Stimulated activated naive CD8-positive, alpha-beta T cell treated with anti-CD3 and anti-CD28 coated beads, Interleukin-15, Interleukin-2, amounts not matched to agents 100 U/mL and 50 U/mL, for 24 hours (primary cell): ENCODE results near the gene MOCS2.

Source experiments
- ATAC-seq: fragments of 150-1000 bp; cut with Tn5 transposase; one replicate; pipeline ENCODE4 v1.10.0; 2021
- DNase-seq: peaks from one replicate; pipeline ENCODE4 v3.0.0; 2021

Gene MOCS2

DNA sequence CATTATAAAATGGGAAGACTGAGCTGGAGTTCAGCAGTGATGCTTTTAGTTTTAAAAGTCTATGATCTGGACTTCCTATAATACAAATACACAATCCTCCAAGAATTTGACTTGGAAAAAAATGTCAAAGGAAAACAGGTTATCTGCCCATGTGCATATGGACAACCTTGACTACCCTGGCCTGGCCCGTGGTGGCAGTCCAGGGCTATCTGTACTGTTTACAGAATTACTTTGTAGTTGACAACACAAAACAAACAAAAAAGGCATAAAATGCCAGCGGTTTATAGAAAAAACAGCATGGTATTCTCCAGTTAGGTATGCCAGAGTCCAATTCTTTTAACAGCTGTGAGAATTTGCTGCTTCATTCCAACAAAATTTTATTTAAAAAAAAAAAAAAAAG is 17.3 kb downstream of the MOCS2 start:
- no peak for DNase-seq
- ATAC-seq = no peak

DNA sequence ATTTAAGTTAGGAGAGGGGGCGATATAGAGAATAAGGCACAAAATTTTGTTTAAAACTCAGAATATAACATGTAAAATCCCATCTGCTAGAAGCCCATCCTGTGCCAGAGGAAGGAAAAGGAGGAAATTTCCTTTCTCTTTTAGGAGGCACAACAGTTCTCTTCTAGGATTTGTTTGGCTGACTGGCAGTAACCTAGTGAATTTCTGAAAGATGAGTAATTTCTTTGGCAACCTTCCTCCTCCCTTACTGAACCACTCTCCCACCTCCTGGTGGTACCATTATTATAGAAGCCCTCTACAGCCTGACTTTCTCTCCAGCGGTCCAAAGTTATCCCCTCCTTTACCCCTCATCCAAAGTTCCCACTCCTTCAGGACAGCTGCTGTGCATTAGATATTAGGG is 18.3 kb downstream of the MOCS2 start:
- ATAC-seq = no peak

DNA sequence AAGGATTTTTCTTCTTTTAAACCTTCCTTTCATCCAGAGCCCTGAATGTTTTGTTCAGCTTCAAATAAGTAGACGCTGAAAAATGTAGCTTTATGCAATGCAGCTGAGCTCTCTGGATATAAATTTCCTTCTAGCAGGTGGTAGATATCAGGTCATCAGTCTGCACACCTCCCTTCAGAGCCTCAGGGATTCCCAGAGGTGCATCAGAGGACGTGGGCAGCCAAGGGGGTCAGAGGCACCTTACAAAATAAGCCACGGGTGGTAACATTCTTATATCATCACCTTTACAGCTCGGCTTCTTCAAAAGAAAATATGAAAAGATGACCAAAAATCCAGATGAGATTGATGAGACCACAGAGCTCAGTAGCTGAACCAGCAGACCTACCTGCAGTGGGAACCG is 19.3 kb downstream of the MOCS2 start:
- DNase-seq = peak; percentile 19
- peak; percentile 58 for ATAC-seq

More for the DNA sequence above, 18.3 kb downstream of the MOCS2 start:
- no peak for DNase-seq

DNA sequence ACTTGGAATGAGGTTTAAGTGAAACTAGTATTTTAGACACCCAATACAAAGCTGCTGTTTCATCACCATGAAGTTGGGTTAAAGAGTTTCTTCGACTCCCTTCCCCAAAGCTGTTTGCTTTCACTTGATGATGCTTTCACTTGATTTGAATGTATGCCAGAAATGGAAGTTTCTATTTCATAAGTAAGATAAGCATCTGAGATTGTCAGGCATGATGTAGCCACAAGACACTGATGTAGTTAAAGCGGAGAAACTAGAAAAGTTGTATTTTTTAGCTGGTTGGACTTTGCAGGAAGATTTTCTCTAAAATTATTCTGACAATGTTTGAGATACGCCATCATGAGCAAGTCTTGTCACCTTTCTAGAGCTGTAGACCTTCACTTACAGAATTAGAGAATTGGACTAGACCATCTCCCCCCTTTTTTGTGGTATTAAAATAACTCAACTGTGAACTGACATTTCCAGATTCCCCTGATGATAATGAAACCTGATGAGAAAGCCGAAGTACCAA is 20.0 kb downstream of the MOCS2 start:
- ATAC-seq (peak; percentile 64), DNase-seq (no peak)

DNA sequence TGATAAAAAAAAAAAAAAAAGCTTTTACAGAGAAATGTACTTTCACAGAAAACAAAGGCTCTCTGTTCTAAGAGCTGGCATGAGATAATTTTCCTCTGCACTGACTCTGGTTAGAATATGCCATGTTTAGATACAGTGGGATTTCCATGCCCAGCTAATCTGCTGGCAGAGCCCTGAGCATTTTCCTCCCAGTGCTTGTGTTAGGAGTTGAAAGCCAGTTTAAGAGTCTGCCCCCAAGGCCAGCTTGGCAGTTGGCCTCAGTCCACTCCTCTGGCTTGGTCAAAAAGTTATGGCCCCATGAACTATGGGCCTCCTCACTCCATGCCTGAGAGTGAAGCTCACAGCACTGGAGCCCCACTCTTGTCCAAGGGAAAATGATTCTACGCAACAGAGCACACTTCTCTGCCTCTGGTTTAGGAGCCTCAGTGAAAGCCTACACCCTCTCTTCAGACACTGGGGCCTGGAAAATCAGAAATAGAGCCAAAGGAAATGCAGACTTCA is 21.9 kb downstream of the MOCS2 start:
- ATAC-seq (no peak), DNase-seq (no peak)

DNA sequence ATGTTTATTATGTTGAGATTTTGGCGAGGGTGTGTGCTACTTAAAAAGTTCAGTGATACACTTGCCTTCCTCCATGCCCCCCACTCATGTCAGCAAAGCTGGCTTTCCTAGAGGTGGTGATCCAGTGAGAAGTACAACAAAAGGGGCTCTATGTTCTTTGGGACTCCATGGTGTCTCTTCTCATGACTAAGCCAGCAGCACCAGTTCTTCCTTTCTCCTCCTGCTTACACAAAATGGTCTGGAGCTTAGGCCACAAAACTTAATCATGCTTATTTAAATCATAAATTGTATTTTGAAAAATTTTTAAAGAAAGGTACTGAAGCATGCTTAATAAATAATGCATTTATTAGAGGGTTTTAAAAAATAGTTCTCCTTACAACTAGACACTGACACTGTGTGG is 22.4 kb downstream of the MOCS2 start:
- ATAC-seq (no peak), DNase-seq (no peak)

DNA sequence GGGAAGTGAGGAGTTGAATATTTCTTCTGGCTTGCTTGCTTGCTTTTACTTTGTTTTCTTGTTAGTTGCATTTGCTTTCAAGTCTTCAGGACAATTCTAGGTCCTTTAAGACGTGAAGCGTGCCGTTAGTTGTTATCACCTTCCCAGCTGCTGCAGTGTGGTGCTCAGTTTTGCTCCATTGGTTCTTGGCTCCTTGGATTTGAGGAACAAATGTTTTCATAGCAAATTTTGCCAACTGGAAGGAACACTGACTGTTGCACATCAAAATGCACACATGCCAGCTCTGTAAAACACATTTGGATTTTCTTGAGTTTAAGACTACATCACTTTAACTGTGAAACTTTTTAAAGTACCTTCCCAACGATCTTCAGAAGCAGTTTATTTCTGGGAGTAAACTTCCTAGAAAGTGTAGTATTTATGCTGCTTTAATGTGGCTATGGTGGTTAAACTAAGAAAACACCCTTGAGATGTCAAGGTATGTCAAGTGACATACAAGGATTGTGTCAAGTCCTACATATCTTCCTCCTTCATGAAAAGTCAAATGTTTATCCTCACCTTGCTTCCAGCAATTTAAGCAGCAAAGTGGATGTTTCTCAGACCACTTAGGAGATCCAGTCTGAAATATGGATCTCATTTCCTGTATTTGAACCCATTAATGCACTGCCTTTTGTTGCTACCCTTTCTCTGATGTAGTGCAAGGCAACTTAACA is 24.9 kb downstream of the MOCS2 start:
- ATAC-seq = no peak
- no peak for DNase-seq

DNA sequence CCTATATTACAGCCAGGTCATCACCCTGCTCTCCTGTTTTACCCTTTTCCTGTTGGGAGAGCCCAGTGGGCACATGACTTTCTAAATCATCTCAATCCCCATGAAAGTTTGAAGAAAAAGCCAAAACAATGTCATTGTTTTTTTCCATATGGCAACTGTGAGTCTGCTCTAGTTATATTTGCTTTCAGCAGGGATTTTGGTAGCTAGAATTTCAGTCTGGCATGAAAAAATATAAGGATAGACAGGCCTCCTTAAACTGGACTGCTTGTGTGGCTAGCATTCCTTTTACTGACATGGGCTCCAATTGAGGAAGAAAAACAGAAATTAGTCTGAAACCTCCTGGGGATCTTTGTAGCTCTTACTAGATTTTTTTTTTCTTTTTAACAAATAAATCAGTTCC is 25.6 kb downstream of the MOCS2 start:
- DNase-seq (no peak), ATAC-seq (no peak)

DNA sequence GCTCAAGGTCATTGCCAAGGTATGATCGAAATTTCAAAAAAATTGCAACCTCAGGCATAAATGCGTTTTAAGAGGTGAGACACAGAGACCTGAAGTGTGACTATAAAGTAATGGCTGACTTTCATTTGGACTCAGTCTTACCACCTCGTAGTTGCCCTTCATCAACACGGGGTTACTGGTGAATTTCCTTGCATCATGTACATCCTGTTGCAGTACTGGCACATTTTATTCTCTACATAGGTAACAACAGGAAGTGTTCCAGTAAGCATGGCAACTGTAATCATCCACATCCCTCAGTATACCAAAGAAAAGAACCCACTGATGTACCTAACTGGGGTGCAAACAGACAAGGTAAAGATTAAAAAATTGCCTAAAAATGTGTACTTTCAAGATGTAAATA is 29.3 kb downstream of the MOCS2 start:
- DNase-seq (no peak), ATAC-seq (no peak)

DNA sequence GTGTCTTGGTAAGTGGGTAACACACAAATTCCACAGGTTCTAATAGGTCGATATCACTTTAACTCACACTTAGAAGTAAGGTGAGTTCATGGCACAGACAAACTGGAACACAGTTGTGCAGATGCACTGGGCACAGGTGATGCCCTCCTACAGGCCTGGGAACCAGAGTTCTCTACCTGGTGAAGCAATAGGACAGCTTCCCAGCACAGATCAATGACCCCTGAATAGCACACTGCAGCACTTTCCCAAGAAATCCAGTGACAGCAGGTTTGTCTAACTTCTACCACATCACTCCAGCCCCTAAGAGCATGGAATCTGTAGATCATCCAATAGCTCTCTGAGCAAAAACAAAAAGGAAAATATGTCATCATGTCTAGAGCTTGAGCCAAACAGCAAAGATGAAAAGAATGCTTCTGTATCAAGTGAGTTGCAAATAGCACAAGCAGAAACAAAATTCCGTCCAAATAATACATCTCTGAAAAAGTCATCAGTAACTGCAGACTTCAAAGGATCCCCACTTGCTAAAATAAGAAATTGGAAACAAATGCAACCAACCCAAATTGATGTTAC is 33.5 kb downstream of the MOCS2 start:
- DNase-seq (no peak), ATAC-seq (no peak)

DNA sequence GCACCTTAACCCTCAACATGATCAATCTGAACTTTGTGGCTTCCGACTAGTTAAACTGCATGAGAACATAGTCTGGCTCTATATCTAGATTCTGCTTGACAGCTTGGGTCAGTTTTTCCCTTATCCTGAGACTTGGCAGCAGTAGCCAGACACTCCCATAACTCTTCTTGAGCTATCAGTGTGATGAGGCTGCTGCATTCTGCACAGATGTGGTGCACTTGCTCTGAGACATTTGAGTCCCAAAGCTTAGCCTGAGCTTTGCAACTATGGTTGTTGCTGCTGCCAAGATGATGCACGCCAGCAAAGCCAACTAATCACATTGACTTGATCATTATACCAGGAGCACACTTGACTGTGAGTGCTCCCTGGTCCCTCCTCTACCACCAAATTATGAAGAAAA is 36.2 kb downstream of the MOCS2 start:
- no peak for ATAC-seq
- no peak for DNase-seq

DNA sequence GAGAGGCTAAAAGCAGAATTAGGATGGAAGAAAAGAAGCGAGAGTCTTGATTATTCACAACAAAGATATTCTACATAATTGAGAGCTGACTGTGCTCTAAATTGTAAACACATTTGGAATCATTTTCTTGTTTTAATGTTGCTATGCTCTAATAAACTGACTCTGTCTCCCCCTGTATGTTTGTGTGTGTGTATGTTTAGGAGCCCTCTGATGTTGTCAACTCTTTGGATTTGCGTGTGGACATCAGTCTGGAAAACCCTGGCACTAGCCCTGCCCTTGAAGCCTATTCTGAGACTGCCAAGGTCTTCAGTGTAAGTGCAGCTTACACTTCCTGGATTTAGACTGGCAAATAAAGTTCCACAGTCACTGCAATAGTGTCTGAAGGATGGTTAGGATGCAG is 37.8 kb downstream of the MOCS2 start:
- no peak for DNase-seq
- ATAC-seq = no peak

DNA sequence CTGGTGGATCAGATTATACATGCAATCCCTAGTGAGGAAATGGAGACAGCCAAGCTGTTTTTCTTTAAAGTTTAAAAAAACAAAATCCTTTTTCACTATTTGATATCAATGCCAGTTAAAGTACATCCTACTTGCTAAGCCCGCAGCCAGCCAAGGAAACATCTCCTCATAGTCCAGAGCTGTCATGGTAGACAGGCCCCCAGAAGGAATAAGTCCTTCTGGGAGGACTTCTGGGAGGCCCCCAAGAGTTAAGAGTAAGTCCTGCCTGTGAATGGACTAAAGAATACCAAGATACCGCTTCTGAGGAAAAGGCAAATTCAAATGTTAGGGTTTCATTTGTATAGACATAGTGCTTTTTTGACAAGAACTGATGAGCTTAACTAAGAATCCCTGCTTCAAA is 38.3 kb downstream of the MOCS2 start:
- DNase-seq = no peak
- no peak for ATAC-seq

DNA sequence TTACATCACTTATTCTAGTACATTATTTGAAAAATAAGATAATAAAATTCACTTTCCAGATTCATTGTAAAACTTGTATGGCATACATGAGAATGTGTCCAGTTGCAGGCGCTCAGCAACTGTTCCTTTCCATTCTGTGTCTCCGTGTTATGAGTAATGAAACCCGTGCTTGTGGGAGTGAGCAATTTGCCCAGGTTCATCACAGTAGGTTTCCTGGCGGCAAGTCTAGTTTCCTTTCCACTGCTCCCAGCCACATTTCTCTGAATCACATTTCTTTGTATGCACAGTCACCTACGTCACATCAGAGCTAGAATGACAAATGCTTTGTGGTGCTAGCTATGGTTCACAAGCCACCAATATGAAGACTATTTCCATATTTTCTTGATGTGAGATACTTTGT is 39.9 kb downstream of the MOCS2 start:
- DNase-seq = peak; percentile 61

DNA sequence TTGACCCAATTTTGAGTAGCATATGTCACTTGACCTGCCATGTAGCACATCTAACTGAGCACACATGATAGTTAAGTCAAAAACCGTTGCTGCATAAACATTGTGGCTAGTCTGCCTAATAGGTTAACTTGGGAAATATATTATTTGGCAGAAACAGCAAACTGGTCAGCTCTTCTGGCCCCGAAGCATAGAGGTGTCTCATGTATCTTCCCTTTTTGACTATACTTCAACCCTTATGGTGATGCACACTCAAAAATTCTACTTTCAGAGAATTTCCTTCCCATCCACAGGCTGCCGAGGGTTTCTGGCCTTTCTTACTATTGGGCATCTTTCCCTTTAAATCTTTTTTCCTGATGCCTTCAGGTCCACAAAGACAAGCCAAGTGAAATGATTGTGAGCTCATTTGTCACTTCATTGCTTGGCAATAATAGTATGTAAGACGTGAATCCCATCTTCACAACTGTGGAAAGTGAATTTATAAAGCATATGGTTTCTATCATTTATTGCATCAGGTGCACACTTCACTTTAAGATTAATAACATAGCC is 41.2 kb downstream of the MOCS2 start:
- ATAC-seq = no peak
- DNase-seq = no peak

More for the DNA sequence above, 39.9 kb downstream of the MOCS2 start:
- ATAC-seq = peak; percentile 99

DNA sequence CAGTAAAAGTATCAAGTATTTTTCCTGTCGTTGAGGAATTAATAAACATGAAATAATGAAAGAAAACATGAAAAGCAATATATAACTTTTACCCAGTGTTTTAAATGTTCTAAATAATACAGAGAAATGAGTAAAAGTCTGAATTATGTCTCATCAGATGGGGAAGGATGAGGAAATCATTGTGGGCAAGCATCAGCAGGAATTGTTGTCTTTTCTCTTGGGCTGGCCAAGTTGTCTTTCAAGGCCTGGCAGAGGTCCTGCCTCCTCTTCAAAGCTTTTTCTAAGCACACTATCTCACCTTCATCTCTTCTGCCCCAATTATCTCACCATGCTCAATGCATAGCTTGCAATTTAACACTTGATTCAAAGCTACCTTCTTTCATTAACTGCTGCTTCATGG is 41.9 kb downstream of the MOCS2 start:
- DNase-seq (no peak), ATAC-seq (no peak)

DNA sequence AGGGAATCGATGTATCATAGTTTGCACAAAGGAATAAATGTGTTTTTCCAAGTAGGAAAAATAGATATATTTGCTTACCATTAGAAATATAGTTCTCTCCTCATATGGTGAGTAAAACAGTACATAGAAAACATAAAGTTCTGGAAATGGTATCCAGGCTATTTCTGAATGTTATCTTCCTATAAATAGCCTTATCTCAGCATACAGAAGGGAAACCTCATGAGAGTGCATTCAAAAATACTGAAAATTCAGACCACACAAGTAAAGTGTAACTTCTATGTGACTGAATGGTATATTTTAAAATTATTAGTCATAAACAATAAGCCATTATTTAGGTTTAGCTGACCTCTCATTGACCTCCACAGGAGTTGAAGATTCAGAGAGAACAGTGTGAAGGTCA is 43.5 kb downstream of the MOCS2 start:
- DNase-seq (no peak), ATAC-seq (no peak)

DNA sequence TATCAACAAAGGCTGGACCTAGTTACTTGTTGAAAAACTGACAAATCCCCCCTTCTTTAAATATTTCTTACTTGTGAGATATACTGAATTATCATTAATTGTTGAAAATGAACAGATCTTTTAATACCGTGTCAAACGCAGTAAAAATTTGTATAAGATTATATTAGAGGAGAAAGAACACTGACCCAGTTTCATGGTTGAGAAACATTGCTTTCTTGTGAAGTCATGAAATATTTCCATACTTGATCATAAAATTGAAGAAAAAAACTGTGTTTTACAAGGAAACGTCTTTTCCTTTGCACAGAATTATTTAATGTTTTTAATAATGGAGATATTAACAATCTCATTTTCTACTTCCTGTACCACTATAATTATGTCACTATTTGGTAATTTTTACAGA is 45.8 kb downstream of the MOCS2 start:
- DNase-seq = no peak
- ATAC-seq = no peak

DNA sequence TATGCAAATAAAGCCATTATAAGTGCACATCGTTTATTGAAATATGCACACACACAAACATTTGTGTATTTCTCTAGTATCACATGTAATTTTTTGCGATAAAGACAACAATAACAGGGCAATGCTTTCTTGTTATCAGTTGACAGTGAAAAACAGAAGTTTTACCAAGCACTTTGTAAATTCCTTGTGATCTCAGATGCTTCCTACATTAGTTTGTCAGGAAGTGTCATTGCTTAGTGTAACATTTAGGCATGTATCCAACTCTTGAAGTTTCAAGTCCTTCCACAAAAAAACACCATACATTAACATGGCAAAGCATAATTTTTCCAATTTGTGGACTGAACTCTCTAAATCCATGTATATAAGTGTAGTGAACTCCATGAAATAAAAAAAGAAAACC is 46.4 kb downstream of the MOCS2 start:
- ATAC-seq (no peak), DNase-seq (no peak)

DNA sequence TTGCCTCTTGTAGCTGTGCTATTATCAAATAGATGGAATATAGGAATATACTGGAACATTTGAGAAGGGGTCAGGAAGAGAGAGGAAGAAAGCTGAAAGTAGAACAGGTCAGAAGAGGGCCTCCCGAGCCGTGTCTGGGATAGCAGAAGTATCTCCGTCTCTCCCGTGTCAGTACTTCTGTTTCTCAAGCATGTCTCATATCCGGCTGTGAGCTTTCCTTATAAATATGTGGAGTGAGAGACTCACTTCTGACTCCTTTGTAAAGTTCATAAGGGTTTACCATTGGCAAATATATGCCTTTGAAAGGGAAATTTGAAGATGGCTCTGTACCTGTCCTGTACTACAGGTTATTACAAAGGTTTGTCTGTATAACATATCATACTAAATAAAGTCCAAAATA is 50.3 kb downstream of the MOCS2 start:
- no peak for ATAC-seq
- no peak for DNase-seq

DNA sequence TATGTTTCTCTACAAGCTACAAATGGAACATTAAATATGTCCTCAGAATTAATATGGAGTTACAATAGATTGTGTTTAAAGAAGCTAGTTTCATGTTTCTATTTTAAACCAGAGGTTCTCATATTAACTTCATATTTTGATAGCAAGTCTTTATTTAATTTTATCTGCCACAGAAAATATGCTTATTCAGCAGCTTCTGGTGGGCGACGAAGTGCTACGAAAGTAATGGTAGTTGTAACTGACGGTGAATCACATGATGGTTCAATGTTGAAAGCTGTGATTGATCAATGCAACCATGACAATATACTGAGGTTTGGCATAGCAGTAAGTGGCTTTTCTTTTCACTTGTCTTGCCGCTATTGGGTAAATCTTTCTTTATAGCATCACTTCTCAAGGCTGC is 54.2 kb downstream of the MOCS2 start:
- no peak for ATAC-seq
- no peak for DNase-seq

DNA sequence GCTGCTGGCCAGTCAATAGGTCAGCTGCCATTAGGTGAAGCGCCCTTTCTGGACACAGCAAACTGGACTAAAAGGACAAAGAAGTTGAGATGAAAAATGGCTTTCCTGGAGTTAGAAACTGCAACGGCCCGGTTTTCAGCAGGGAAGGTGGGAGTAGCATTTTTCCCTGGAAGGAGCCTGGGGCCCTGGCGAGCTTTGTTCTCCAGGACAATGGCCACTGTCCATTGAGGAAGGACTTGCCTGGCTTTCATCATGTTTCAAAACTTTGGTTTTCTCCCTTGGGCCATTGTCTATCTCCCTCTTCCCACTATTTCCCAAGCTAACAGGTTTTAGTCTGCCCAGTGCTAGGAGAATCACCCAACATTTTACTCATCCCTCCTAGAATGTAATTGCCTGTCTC is 56.2 kb downstream of the MOCS2 start:
- ATAC-seq (no peak), DNase-seq (no peak)

DNA sequence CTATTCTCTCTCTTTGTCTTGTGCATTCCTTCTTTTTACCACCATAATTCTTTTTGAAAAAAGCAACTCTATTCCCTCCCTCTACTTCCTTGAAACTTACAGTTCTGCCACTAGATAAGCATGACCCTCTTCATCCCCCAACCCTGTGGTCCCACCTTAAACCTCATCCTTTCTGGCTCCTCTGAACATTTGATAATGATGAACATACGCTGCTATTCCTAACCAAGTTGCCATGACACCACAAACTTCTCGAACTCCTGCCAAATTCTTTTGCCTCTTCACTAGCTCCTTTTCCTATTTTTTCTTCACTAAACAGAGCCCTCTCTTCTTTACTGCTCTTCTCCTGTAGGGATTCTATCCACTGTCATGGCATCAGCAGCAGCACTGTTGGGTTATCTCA is 57.1 kb downstream of the MOCS2 start:
- ATAC-seq = no peak
- no peak for DNase-seq

DNA sequence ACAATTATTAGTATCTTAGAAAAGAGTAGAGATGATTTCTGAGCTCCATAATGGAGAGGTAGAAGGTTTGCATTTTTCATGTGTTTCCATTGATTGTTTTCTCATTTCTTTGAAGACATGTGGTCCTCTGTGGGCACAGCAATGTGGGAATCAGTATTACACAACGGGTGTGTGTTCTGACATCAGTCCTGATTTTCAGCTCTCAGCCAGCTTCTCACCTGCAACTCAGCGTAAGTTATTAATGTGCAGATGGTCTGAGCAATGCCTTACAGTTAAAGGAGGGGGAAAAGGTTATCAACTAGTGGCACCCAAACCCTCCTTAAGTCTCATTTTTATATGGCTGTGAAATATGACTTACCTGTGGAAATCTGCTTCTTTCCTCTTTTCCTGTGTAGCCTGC is 61.3 kb downstream of the MOCS2 start:
- no peak for DNase-seq

More for the DNA sequence above, 61.3 kb downstream of the MOCS2 start:
- no peak for ATAC-seq
